GM15510 (cell line): Measurements from ENCODE around the gene CAMSAP2.
A peak's percentile ranks its signal among the peaks of the same experiment; 100 is the strongest.

Experiments used
- POLR2A ChIP-seq: IDR thresholded peaks from 3 replicates; pipeline ENCODE4 v1.6.1; 2011; ENCODE audit warnings: borderline replicate concordance; ENCODE audit not compliant: insufficient read length; ENCODE audit errors: extremely low read depth

CAMSAP2 gene

GRCh38 chr1:200850554-200850953 lies 111.9 kb downstream of the CAMSAP2 start:
- no peak for TF ChIP-seq POLR2A

GRCh38 chr1:200856716-200857357 lies 118.1 kb downstream of the CAMSAP2 start:
- TF ChIP-seq POLR2A: no peak

- TF ChIP-seq POLR2A: no peak
Observed at GRCh38 chr1:200857804-200858203, 119.1 kb downstream of the CAMSAP2 start.

- no peak for TF ChIP-seq POLR2A
Observed at GRCh38 chr1:200861937-200862647, 123.4 kb downstream of the CAMSAP2 start.

GRCh38 chr1:200862713-200863415 lies 124.2 kb downstream of the CAMSAP2 start:
- TF ChIP-seq POLR2A: no peak

- no peak for TF ChIP-seq POLR2A
Observed at GRCh38 chr1:200866116-200866515, 127.4 kb downstream of the CAMSAP2 start.

GRCh38 chr1:200866521-200866920 lies 127.8 kb downstream of the CAMSAP2 start:
- peak; percentile 22 for TF ChIP-seq POLR2A

- TF ChIP-seq POLR2A: no peak
Observed at GRCh38 chr1:200867018-200867811, 128.5 kb downstream of the CAMSAP2 start.

- no peak for TF ChIP-seq POLR2A
Observed at GRCh38 chr1:200869376-200869752, 130.7 kb downstream of the CAMSAP2 start.

- peak; percentile 46 for TF ChIP-seq POLR2A
Observed at GRCh38 chr1:200869753-200870391, 131.2 kb downstream of the CAMSAP2 start.

- no peak for TF ChIP-seq POLR2A
Observed at GRCh38 chr1:200872446-200873115, 133.9 kb downstream of the CAMSAP2 start, which contains the start of gene GPR25. GPR25 (plus strand) TSS chr1:200872981; CDS start chr1:200873038, 57 bp downstream.

GRCh38 chr1:200873116-200873670 lies 134.5 kb downstream of the CAMSAP2 start:
- TF ChIP-seq POLR2A: no peak

- no peak for TF ChIP-seq POLR2A
Observed at GRCh38 chr1:200873671-200874397, 135.1 kb downstream of the CAMSAP2 start.

- TF ChIP-seq POLR2A: no peak
Observed at GRCh38 chr1:200874694-200875093, 136.0 kb downstream of the CAMSAP2 start.

GRCh38 chr1:200875416-200875815 lies 136.7 kb downstream of the CAMSAP2 start:
- TF ChIP-seq POLR2A: no peak
